H9 (cell line): ENCODE results near the gene TTN. TPM values are rescaled to one million over a fixed set of nuclear protein-coding genes. Genes with fewer than 3 reads are reported as not detected.

ENCODE experiments used
- DNase-seq: peaks from one replicate; pipeline ENCODE4 v3.0.0-alpha.2; 2017
- H2AFZ ChIP-seq: one replicate; pipeline ENCODE4 v1.6.1; 2013; ENCODE audit warnings: mild to moderate bottlenecking, low read length, control low read depth, moderate library complexity
- H2AK5ac ChIP-seq: 2 replicates; pipeline ENCODE4 v1.6.1; 2013; ENCODE audit warnings: low read length, control low read depth, mixed read lengths; ENCODE audit not compliant: insufficient read length
- H2BK120ac ChIP-seq: one replicate; pipeline ENCODE4 v1.6.1; 2013; ENCODE audit warnings: low read depth, mild to moderate bottlenecking, low read length, control low read depth, inconsistent platforms; ENCODE audit not compliant: poor library complexity, severe bottlenecking
- H2BK12ac ChIP-seq: 2 replicates; pipeline ENCODE4 v1.6.1; 2013; ENCODE audit warnings: low read length, control low read depth, mixed read lengths, low read depth; ENCODE audit not compliant: insufficient read length
- H2BK15ac ChIP-seq: 2 replicates; pipeline ENCODE4 v1.6.1; 2013; ENCODE audit warnings: low read depth, low read length, control low read depth
- H2BK20ac ChIP-seq: one replicate; pipeline ENCODE4 v1.6.1; 2013; ENCODE audit warnings: low read depth, mild to moderate bottlenecking, low read length, control low read depth, inconsistent platforms; ENCODE audit not compliant: poor library complexity, severe bottlenecking
- H2BK5ac ChIP-seq: 2 replicates; pipeline ENCODE4 v1.6.1; 2013; ENCODE audit warnings: low read length, control low read depth, mixed read lengths; ENCODE audit not compliant: insufficient read length
- H3K14ac ChIP-seq: 2 replicates; pipeline ENCODE4 v1.6.1; 2013; ENCODE audit warnings: low read length, control low read depth; ENCODE audit not compliant: insufficient read depth
- H3K18ac ChIP-seq: 2 replicates; pipeline ENCODE4 v1.6.1; 2013; ENCODE audit warnings: low read depth, mild to moderate bottlenecking, mixed read lengths, low read length, control low read depth; ENCODE audit not compliant: insufficient read length
- H3K23ac ChIP-seq: 2 replicates; pipeline ENCODE4 v1.6.1; 2013; ENCODE audit warnings: low read length, control low read depth, mixed read lengths, low read depth; ENCODE audit not compliant: insufficient read length
- H3K23me2 ChIP-seq: 2 replicates; pipeline ENCODE4 v1.6.1; 2013; ENCODE audit warnings: low read depth, mild to moderate bottlenecking, mixed read lengths, low read length, control low read depth; ENCODE audit not compliant: insufficient read length, poor library complexity, severe bottlenecking
- H3K27ac ChIP-seq: 2 replicates; pipeline ENCODE4 v1.5.1; 2013; ENCODE audit warnings: low read length, control low read depth, mixed read lengths, low read depth; ENCODE audit not compliant: insufficient read length
- H3K27me3 ChIP-seq: 2 replicates; pipeline ENCODE4 v1.6.1; 2013; ENCODE audit warnings: low read length, control low read depth, inconsistent platforms; ENCODE audit not compliant: insufficient read depth
- H3K4ac ChIP-seq: 2 replicates; pipeline ENCODE4 v1.6.1; 2013; ENCODE audit warnings: low read depth, mild to moderate bottlenecking, control low read depth, inconsistent platforms, low read length, moderate library complexity
- H3K4me1 ChIP-seq: 2 replicates; pipeline ENCODE4 v1.6.1; 2013; ENCODE audit warnings: low read length, control low read depth, inconsistent platforms; ENCODE audit not compliant: insufficient read depth
- H3K4me2 ChIP-seq: 2 replicates; pipeline ENCODE4 v1.6.1; 2013; ENCODE audit warnings: low read length, control low read depth, mixed read lengths; ENCODE audit not compliant: insufficient read length, insufficient read depth
- H3K56ac ChIP-seq: 2 replicates; pipeline ENCODE4 v1.6.1; 2013; ENCODE audit warnings: low read depth, mild to moderate bottlenecking, mixed read lengths, low read length, control low read depth; ENCODE audit not compliant: insufficient read length
- H3K79me1 ChIP-seq: 2 replicates; pipeline ENCODE4 v1.6.1; 2013; ENCODE audit warnings: low read depth, mild to moderate bottlenecking, moderate library complexity, low read length, control low read depth, inconsistent platforms; ENCODE audit not compliant: insufficient read depth, poor library complexity, severe bottlenecking
- H3K79me2 ChIP-seq: 2 replicates; pipeline ENCODE4 v1.6.1; 2013; ENCODE audit warnings: low read length, control low read depth, inconsistent platforms; ENCODE audit not compliant: insufficient read depth
- H3K9ac ChIP-seq: 2 replicates; pipeline ENCODE4 v1.6.1; 2013; ENCODE audit warnings: low read length, control low read depth, mixed read lengths; ENCODE audit not compliant: insufficient read length; ENCODE audit errors: extremely low read depth
- H3K9me3 ChIP-seq: one replicate; pipeline ENCODE4 v1.6.1; 2013; ENCODE audit warnings: low read depth, low read length, inconsistent platforms; ENCODE audit not compliant: control insufficient read depth
- H3T11ph ChIP-seq: one replicate; pipeline ENCODE4 v1.6.1; 2013; ENCODE audit warnings: mild to moderate bottlenecking, low read length, control low read depth, inconsistent platforms
- H4K20me1 ChIP-seq: one replicate; pipeline ENCODE4 v1.6.1; 2013; ENCODE audit not compliant: control insufficient read depth, insufficient read length, insufficient read depth
- H4K5ac ChIP-seq: 2 replicates; pipeline ENCODE4 v1.6.1; 2013; ENCODE audit warnings: low read depth, mild to moderate bottlenecking, mixed read lengths, low read length, control low read depth; ENCODE audit not compliant: insufficient read length
- H4K8ac ChIP-seq: replicated peaks from 2 replicates; pipeline ENCODE4 v1.6.1; 2013; ENCODE audit warnings: low read length, control low read depth, mixed read lengths, low read depth; ENCODE audit not compliant: insufficient read length
- H4K91ac ChIP-seq: 2 replicates; pipeline ENCODE4 v1.6.1; 2013; ENCODE audit warnings: low read depth, mild to moderate bottlenecking, moderate library complexity, mixed read lengths, low read length, control low read depth; ENCODE audit not compliant: insufficient read length
- H3K27ac Mint-ChIP-seq, 3 experiments: 2 replicates in 2 of 3; 3 replicates in 1 of 3; pipeline ENCODE4 v1.8.0; 2020 to 2021; ENCODE audit warnings: mixed read lengths in 3 of 3, mild to moderate bottlenecking in 1 of 3, moderate library complexity in 1 of 3
- H3K27me3 Mint-ChIP-seq: 2 replicates; pipeline ENCODE4 v1.8.0; 2021; ENCODE audit warnings: low read depth, mild to moderate bottlenecking, moderate library complexity, mixed read lengths
- H3K36me3 Mint-ChIP-seq, 3 experiments: 2 replicates in 2 of 3; 3 replicates in 1 of 3; pipeline ENCODE4 v1.8.0; 2020 to 2021; ENCODE audit warnings: low read depth in 3 of 3, mixed read lengths in 3 of 3; ENCODE audit not compliant: insufficient read depth in 1 of 3
- H3K4me1 Mint-ChIP-seq, 2 experiments: 2 replicates each; pipeline ENCODE4 v1.8.0; 2020; ENCODE audit warnings: mixed read lengths in 2 of 2
- H3K4me3 Mint-ChIP-seq, 2 experiments: 2 replicates in 1 of 2; 3 replicates in 1 of 2; pipeline ENCODE4 v1.8.0; 2020 to 2021; ENCODE audit warnings: mild to moderate bottlenecking in 2 of 2, mixed read lengths in 2 of 2, moderate library complexity in 1 of 2
- H3K9me3 Mint-ChIP-seq, 2 experiments: 2 replicates in 1 of 2; 3 replicates in 1 of 2; pipeline ENCODE4 v1.8.0; 2020; ENCODE audit warnings: mild to moderate bottlenecking in 2 of 2, mixed read lengths in 2 of 2, moderate library complexity in 1 of 2
- WGBS: extraction: QIAGEN DNeasy Blood & Tissue Kit; methylation state at CpG from one replicate; pipeline ENCODE4 v1.1.7; 2013; ENCODE audit warnings: missing lambda C conversion rate, low lambda C conversion rate, mixed read lengths; ENCODE audit not compliant: insufficient read length; ENCODE audit errors: extremely low coverage; 5-methylcytosine and 5-hydroxymethylcytosine counted together
- total RNA-seq: library from RNA; stranded (reverse); gene quantifications from 2 replicates; pipeline ENCODE4 v1.2.1, GENCODE V29; 2021
- TF ChIP-seq, protein P1 (sequence below): fragments of 200-600 bp; sonication (generic); conservative IDR thresholded peaks from 3 replicates; pipeline ENCODE4 v1.8.0; 2021; ENCODE audit warnings: antibody characterized with exemption, mild to moderate bottlenecking

The TTN gene
- total RNA-seq, 1 experiment from 2014 or later, result 0.70 TPM

DNA sequence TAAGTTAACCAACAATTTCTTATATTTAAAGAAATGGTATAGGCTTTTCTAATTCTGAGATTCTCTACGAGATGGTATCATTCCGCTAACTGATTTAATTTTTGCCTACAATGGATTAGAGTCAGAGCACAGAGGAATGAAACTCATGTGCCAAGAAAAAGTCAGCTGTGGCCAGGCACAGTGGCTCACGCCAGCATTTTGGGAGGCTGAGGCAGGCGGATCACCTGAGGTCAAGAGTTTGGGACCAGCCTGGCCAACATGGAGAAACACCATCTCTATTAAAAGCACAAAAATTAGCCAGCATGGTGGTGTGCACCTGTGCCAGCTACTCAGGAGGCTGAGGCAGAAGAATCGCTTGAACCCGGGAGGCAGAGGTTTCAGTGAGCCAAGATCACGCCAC, 17.0 kb upstream of the TTN start:
- DNase-seq, result no peak
- Histone ChIP-seq H2BK5ac (no peak overlapping the region), H2BK12ac (no peak overlapping the region), H4K5ac (no peak overlapping the region), H4K8ac (no peak overlapping the region), H3T11ph (no peak overlapping the region), H2BK15ac (no peak overlapping the region), H4K20me1 (no peaks in the 10 kb centered on the region), H3K27ac (no peak overlapping the region), H2AFZ (no peak overlapping the region), H3K4me1 (no peaks in the 10 kb centered on the region), H4K91ac (no peak overlapping the region), H3K23ac (no peak overlapping the region), H2BK120ac (no peak overlapping the region), H3K79me1 (no peaks in the 10 kb centered on the region), H3K9me3 (no peaks in the 10 kb centered on the region), H3K4ac (no peak overlapping the region), H2AK5ac (no peak overlapping the region), H3K14ac (no peak overlapping the region), H3K9ac (no peak overlapping the region), H3K27me3 (no peaks in the 10 kb centered on the region), H3K79me2 (no peaks in the 10 kb centered on the region), H3K18ac (no peak overlapping the region), H3K23me2 (no peaks in the 10 kb centered on the region), H3K56ac (no peak overlapping the region), H3K4me2 (no peak overlapping the region), H2BK20ac (no peak overlapping the region)
- TF ChIP-seq, protein P1, sequence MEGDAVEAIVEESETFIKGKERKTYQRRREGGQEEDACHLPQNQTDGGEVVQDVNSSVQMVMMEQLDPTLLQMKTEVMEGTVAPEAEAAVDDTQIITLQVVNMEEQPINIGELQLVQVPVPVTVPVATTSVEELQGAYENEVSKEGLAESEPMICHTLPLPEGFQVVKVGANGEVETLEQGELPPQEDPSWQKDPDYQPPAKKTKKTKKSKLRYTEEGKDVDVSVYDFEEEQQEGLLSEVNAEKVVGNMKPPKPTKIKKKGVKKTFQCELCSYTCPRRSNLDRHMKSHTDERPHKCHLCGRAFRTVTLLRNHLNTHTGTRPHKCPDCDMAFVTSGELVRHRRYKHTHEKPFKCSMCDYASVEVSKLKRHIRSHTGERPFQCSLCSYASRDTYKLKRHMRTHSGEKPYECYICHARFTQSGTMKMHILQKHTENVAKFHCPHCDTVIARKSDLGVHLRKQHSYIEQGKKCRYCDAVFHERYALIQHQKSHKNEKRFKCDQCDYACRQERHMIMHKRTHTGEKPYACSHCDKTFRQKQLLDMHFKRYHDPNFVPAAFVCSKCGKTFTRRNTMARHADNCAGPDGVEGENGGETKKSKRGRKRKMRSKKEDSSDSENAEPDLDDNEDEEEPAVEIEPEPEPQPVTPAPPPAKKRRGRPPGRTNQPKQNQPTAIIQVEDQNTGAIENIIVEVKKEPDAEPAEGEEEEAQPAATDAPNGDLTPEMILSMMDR, result no peak
- H3K4me3 Mint-ChIP-seq, result no peak overlapping the region
- H3K36me3 Mint-ChIP-seq, result no peaks in the 10 kb centered on the region; a peak in 1 of 7 replicates
- H3K9me3 Mint-ChIP-seq, result peaks cover 0 to 3% of the 10 kb centered on the region in 2 experiments; a peak in 1 of 5 replicates
- WGBS, result no CpG with 5 or more reads among the region's 7 CpGs
- peaks cover 8% of the 10 kb centered on the region in 2 experiments; a peak in 3 of 4 replicates for H3K4me1 Mint-ChIP-seq
- no peaks in the 10 kb centered on the region for H3K27me3 Mint-ChIP-seq
- H3K27ac Mint-ChIP-seq, result no peak overlapping the region
